PC-9 (cell line): Measurements from ENCODE around the gene ARHGEF37. TPM values are rescaled to one million over a fixed set of nuclear protein-coding genes. Genes with fewer than 3 reads are reported as not detected.

Experiments used
- BruUV-seq: library from RNA; stranded (reverse); fragments of 400-500 nt; replicated peaks from 2 replicates; lab custom pipeline; 2021; lab: Mats Ljungman, UMichigan
- CTCF ChIA-PET: fragments of 300-600 bp; sonication (Branson Sonifier 250); formaldehyde crosslinking; loops from one replicate; lab custom pipeline; 2022; ENCODE audit warnings: antibody characterized with exemption; lab: Charles Lee
- POLR2A ChIA-PET: fragments of 300-600 bp; sonication (Branson Sonifier 250); formaldehyde crosslinking; loops from one replicate; lab custom pipeline; 2022; ENCODE audit warnings: antibody characterized with exemption; ENCODE audit not compliant: unreplicated experiment; lab: Charles Lee
- DNase-seq, 2 experiments: peaks; one replicate each; pipeline versions ENCODE4 v3.0.0 to v3.0.0-alpha.2; 2015 to 2022; ENCODE audit warnings: mixed read lengths in 1 of 2
- H2AFZ ChIP-seq: fragments of 200-600 bp; sonication (generic); 2 replicates; pipeline ENCODE4 v1.8.1; 2017; ENCODE audit warnings: antibody characterized with exemption
- H3F3A ChIP-seq: fragments of 200-600 bp; sonication (generic); 2 replicates; pipeline ENCODE4 v1.8.1; 2017; ENCODE audit warnings: antibody characterized with exemption, mild to moderate bottlenecking, low read depth; ENCODE audit not compliant: insufficient read depth
- H3K27ac ChIP-seq: fragments of 200-600 bp; sonication (generic); 2 replicates; pipeline ENCODE4 v1.6.1; 2016; ENCODE audit warnings: mixed run types
- H3K27me3 ChIP-seq: fragments of 200-600 bp; sonication (generic); 2 replicates; pipeline ENCODE4 v1.6.1; 2016; ENCODE audit warnings: low read depth, mixed run types; ENCODE audit not compliant: insufficient read depth
- H3K36me3 ChIP-seq: fragments of 200-600 bp; sonication (generic); 2 replicates; pipeline ENCODE4 v1.6.1; 2016; ENCODE audit warnings: low read depth, mixed run types
- H3K4me1 ChIP-seq: fragments of 200-600 bp; sonication (generic); replicated peaks from 2 replicates; pipeline ENCODE4 v1.6.1; 2016; ENCODE audit warnings: mixed run types; ENCODE audit not compliant: insufficient read depth
- H3K4me2 ChIP-seq: fragments of 200-600 bp; sonication (generic); 2 replicates; pipeline ENCODE4 v1.6.1; 2017; ENCODE audit warnings: mixed run types
- H3K4me3 ChIP-seq: fragments of 200-600 bp; sonication (generic); 2 replicates; pipeline ENCODE4 v1.6.1; 2016; ENCODE audit warnings: mixed run types
- H3K79me2 ChIP-seq: fragments of 200-600 bp; sonication (generic); 2 replicates; pipeline ENCODE4 v1.6.1; 2017; ENCODE audit warnings: low read depth, mixed run types
- H3K9me2 ChIP-seq: fragments of 200-600 bp; sonication (generic); 2 replicates; pipeline ENCODE4 v1.8.1; 2017; ENCODE audit warnings: mild to moderate bottlenecking; ENCODE audit not compliant: insufficient read depth
- H3K9me3 ChIP-seq: fragments of 200-600 bp; sonication (generic); 2 replicates; pipeline ENCODE4 v1.8.1; 2016; ENCODE audit warnings: low read depth; ENCODE audit not compliant: insufficient read depth
- H4K20me1 ChIP-seq: fragments of 200-600 bp; sonication (generic); 2 replicates; pipeline ENCODE4 v1.8.1; 2017; ENCODE audit not compliant: insufficient read depth
- CTCF ChIP-seq: fragments of 200-600 bp; sonication (generic); conservative IDR thresholded peaks from 2 replicates; pipeline ENCODE4 v1.6.1; 2017; ENCODE audit warnings: mixed run types, antibody characterized with exemption, mild to moderate bottlenecking, moderate library complexity
- EZH2 ChIP-seq: fragments of 200-600 bp; sonication (generic); IDR thresholded peaks from 2 replicates; pipeline ENCODE4 v1.8.0; 2017; ENCODE audit warnings: antibody characterized with exemption, low read depth
- intact Hi-C: fragments of 100-400 bp; cut with micrococcal nuclease; formaldehyde crosslinking; loops from one replicate; pipeline ENCODE4 v1.10.0; 2022; ENCODE audit not compliant: unreplicated experiment
- total RNA-seq: library from RNA; stranded (reverse); gene quantifications from 2 replicates; pipeline ENCODE4 v1.2.3, GENCODE V29; 2021

ARHGEF37 gene
- total RNA-seq, 1 experiment from 2014 or later = 5.5 TPM

GRCh38 chr5:149631506-149631905 lies 50.2 kb downstream of the ARHGEF37 start:
- no peaks in the 10 kb centered on the region for H3K9me3 ChIP-seq
- TF ChIP-seq EZH2 (no peak), CTCF (no peak)
- no peaks in the 10 kb centered on the region for H3K27me3 ChIP-seq
- ChIA-PET CTCF (interaction anchor here (0.6 to 0.7 kb wide), 2 partner anchors 197 to 480 kb away, joined by 3 to 5 read pairs; no protein-coding TSS in a partner anchor), POLR2A (no interaction called here)
- H2AFZ ChIP-seq = no peak overlapping the region
- H3K4me1 ChIP-seq = peaks cover 21% of the 10 kb centered on the region
- no peaks in the 10 kb centered on the region for H3K36me3 ChIP-seq
- H3K27ac ChIP-seq = no peak overlapping the region
- BruUV-seq = no TSS peak
- H3K4me3 ChIP-seq = no peak overlapping the region
- no peak for DNase-seq
- H3K79me2 ChIP-seq = no peaks in the 10 kb centered on the region
- H3K9me2 ChIP-seq = no peaks in the 10 kb centered on the region
- H3K4me2 ChIP-seq = no peak overlapping the region
- H3F3A ChIP-seq = no peaks in the 10 kb centered on the region; the same call in 1 of the 2 replicates
- no peaks in the 10 kb centered on the region for H4K20me1 ChIP-seq
- intact Hi-C loops = loop anchor here (5.0 to 10.0 kb wide), 4 partner anchors 264 to 723 kb away; partner anchors contain the start of genes SLC26A2 and TCOF1

GRCh38 chr5:149632311-149633251 lies 51.3 kb downstream of the ARHGEF37 start:
- Histone ChIP-seq H3K4me3 (no peak overlapping the region), H4K20me1 (no peaks in the 10 kb centered on the region), H3K4me2 (no peak overlapping the region), H3K27me3 (no peaks in the 10 kb centered on the region), H3K9me3 (no peaks in the 10 kb centered on the region), H3K4me1 (peaks cover 21% of the 10 kb centered on the region), H3K36me3 (no peaks in the 10 kb centered on the region), H3F3A (no peaks in the 10 kb centered on the region; the same call in 1 of the 2 replicates), H3K27ac (no peak overlapping the region; the same call in 1 of the 2 replicates), H3K9me2 (no peaks in the 10 kb centered on the region), H3K79me2 (no peaks in the 10 kb centered on the region), H2AFZ (no peak overlapping the region)
- no peak for TF ChIP-seq EZH2
- no peak for TF ChIP-seq CTCF
- peak; percentile 60 to 68 for DNase-seq
- POLR2A ChIA-PET = interaction anchor here (0.7 kb wide), 1 partner anchor 147 kb away, joined by 3 read pairs; no protein-coding TSS in a partner anchor
- TSS peak; percentile 33 for BruUV-seq
- CTCF ChIA-PET = interaction anchor here (0.6 to 1.7 kb wide), 4 partner anchors 34 to 358 kb away, joined by 3 to 6 read pairs (median 4); no protein-coding TSS in a partner anchor
- intact Hi-C loops = loop anchor here (5.0 to 10.0 kb wide), 4 partner anchors 265 to 722 kb away; partner anchors contain the start of genes SLC26A2 and TCOF1
